Activated CD8-positive, alpha-beta T cell treated with anti-CD3 and anti-CD28 coated beads, Interleukin-2, amount 10 ng/mL, durations not matched to agents 7 days and 5 days (primary cell): ENCODE results near the gene COG8. TPM values are rescaled to one million over a fixed set of nuclear protein-coding genes. Genes with fewer than 3 reads are reported as not detected.

ENCODE experiments used
- ATAC-seq: fragments of 150-1000 bp; cut with Tn5 transposase; one replicate; pipeline ENCODE4 v1.10.0; 2021; ENCODE audit warnings: moderate library complexity
- CTCF ChIA-PET: fragments of 350-600 bp; sonication (Branson Sonifier 250); formaldehyde crosslinking; loops from one replicate; lab custom pipeline; 2021; ENCODE audit warnings: antibody characterized with exemption; lab: Charles Lee
- POLR2A ChIA-PET: fragments of 350-600 bp; sonication (Branson Sonifier 250); formaldehyde crosslinking; loops from one replicate; lab custom pipeline; 2021; ENCODE audit warnings: antibody characterized with exemption; lab: Charles Lee
- DNase-seq: peaks from one replicate; pipeline ENCODE4 v3.0.0-alpha.2; 2020
- H3K27ac Mint-ChIP-seq: one replicate; pipeline ENCODE4 v1.8.0; 2021; ENCODE audit warnings: mild to moderate bottlenecking, mixed read lengths
- H3K27me3 Mint-ChIP-seq: one replicate; pipeline ENCODE4 v1.8.0; 2021; ENCODE audit warnings: low read depth, mixed read lengths
- H3K36me3 Mint-ChIP-seq: one replicate; pipeline ENCODE4 v1.8.0; 2021; ENCODE audit warnings: low read depth, mixed read lengths
- H3K4me1 Mint-ChIP-seq: one replicate; pipeline ENCODE4 v1.8.0; 2021; ENCODE audit warnings: low read depth, mixed read lengths
- H3K4me3 Mint-ChIP-seq: one replicate; pipeline ENCODE4 v1.8.0; 2021; ENCODE audit warnings: mild to moderate bottlenecking, mixed read lengths
- H3K9me3 Mint-ChIP-seq: one replicate; pipeline ENCODE4 v1.8.0; 2022; ENCODE audit warnings: mixed read lengths; ENCODE audit not compliant: insufficient read depth
- total RNA-seq, 2 experiments: library from RNA; stranded (reverse); gene quantifications; one replicate each; pipeline ENCODE4 v1.2.3, GENCODE V29; 2021

COG8 gene
- total RNA-seq, 2 experiments from 2014 or later = 37.6 to 37.7 TPM

DNA sequence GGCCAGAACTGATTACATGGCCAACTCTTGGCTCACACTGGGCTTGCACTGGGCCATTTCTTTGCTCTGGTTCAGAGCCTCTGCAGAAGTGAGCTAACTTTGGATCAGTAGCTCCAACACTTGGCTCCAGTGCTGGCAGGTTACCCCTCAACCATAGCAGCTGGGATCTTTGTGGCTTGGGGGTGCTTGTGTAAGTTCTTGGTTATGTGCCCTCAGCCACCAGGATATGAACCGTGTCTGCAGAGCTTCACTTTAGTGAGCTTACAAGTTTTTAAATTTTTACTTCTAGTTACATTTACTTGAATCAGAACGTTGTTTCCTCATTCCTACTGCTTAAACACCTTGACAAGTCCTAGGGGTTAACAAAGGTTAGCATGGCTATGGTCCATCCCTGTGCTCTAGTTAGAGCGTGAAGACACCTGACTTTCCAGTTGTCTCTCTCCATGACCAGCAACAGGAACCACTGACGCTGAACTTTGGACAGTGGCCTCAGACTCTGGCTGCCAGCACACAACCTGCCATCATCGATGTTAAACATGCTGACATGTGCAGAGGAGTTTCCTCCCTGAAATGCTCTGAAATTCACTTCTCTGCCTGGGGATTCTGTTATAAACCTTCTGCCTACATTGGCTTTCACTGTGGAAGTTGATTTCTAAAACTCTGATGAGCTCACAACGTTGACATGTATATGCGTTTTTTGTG, 13.0 kb downstream of the COG8 start:
- no peaks in the 10 kb centered on the region for H3K27me3 Mint-ChIP-seq
- H3K27ac Mint-ChIP-seq = peak overlapping the region; percentile 43
- ATAC-seq (no peak), DNase-seq (no peak)
- peaks cover 65% of the 10 kb centered on the region for H3K36me3 Mint-ChIP-seq
- H3K4me1 Mint-ChIP-seq = peaks cover 37% of the 10 kb centered on the region
- H3K9me3 Mint-ChIP-seq = no peaks in the 10 kb centered on the region
- CTCF ChIA-PET = interaction anchor here (0.6 to 3.3 kb wide), 5 partner anchors 8 to 177 kb away, joined by 3 to 11 read pairs (median 5); no protein-coding TSS in a partner anchor
- peak overlapping the region; percentile 15 for H3K4me3 Mint-ChIP-seq
- POLR2A ChIA-PET = interaction anchor here (0.5 to 1.2 kb wide), 3 partner anchors 12 to 14 kb away, joined by 3 to 5 read pairs (median 4); partner anchors contain the start of genes COG8 and NIP7

DNA sequence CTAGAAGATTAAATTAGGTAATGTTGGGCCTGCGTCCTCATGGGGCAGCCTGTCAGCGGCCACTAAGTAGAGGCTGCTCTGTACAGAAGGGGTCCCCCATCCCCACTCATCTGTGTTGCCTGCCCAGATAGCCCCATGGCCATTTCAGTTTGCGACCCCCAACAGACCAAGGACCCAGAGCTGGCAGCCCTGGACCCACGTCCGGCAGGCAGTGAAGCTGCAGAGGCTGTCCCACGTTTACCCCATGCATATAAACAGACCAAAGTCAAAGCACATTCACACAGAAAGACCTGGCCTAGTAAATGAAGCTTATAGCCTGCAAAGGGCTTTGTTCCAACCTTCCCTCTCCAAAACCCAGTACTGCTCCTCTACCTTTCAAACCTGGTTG, 13.6 kb downstream of the COG8 start:
- ChIA-PET POLR2A (interaction anchor here (0.5 to 1.2 kb wide), 2 partner anchors 11 to 13 kb away, joined by 3 to 5 read pairs; partner anchors contain the start of genes COG8 and NIP7), CTCF (interaction anchor here (0.9 to 1.8 kb wide), 2 partner anchors 10 to 14 kb away, joined by 3 to 6 read pairs; no protein-coding TSS in a partner anchor)
- Mint-ChIP-seq H3K36me3 (peaks cover 68% of the 10 kb centered on the region), H3K4me1 (peaks cover 35% of the 10 kb centered on the region), H3K4me3 (no peak overlapping the region), H3K9me3 (no peaks in the 10 kb centered on the region), H3K27ac (peak overlapping the region; percentile 43), H3K27me3 (no peaks in the 10 kb centered on the region)
- ATAC-seq = no peak
- DNase-seq = no peak

DNA sequence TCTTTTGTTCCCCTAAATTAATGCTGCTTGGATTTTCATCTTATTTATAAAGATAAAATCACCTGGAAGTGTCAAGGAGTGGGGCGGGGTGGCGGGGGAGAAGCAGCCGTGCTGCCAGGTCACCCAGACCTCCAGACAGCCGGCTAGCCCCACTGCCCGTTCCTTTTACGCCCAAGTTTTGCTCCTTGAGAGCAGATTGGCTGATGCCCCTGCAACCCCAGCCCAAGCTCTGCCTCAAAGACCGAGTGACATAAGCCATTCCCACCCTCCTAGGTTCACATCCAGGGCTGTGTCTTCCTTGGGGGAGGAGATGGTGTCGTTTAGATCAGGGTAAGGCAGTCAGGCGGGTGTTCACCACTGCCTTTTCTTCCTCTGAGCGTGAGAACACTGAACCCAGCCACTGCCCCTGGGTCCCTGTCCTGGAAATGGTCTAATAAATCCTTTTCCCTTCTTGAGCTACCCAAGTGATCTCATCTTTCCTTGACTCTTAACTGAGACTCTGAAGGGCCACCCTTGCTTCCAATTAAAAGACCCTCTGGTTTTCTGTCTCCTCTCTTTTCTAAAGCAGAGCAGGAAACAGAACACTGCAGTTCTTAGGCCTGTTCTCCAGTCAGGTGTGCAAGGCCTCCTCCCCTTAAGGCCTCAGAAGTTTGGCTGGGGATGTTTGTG, 14.6 kb downstream of the COG8 start:
- no peak for ATAC-seq
- peaks cover 73% of the 10 kb centered on the region for H3K36me3 Mint-ChIP-seq
- H3K4me3 Mint-ChIP-seq = no peak overlapping the region
- H3K27ac Mint-ChIP-seq = no peak overlapping the region
- peaks cover 34% of the 10 kb centered on the region for H3K4me1 Mint-ChIP-seq
- H3K27me3 Mint-ChIP-seq = no peaks in the 10 kb centered on the region
- no peak for DNase-seq
- ChIA-PET POLR2A (interaction anchor here (1.3 kb wide), 1 partner anchor 13 kb away, joined by 3 read pairs; no protein-coding TSS in a partner anchor), CTCF (no interaction called here)
- no peaks in the 10 kb centered on the region for H3K9me3 Mint-ChIP-seq

DNA sequence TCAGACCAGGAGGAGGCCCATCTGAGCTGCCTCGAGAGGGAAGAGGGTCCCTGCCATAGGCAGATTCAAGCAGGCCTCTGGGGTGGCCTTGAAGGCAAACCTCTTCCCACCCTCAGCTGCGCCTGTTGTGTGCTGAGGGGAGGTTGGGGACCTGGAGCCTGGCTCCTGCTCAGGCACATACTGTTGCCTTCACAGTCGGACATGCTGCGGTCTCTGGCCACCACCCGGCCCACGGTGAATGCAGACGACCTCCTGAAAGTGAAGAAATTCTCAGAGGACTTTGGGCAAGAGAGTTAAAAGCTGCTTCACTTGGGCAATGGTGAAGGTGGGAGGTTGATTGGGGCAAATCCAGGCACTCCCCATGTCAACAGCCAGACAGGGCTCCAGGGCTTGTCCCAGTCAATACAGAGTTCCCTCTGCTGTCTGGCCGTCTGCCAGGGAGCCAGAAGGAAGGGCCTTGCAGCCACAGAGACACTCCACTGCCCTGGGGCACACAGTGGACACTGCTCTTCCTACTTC, 15.3 kb downstream of the COG8 start:
- CTCF ChIA-PET = no interaction called here
- no peak overlapping the region for H3K27ac Mint-ChIP-seq
- H3K4me3 Mint-ChIP-seq = no peak overlapping the region
- no peaks in the 10 kb centered on the region for H3K27me3 Mint-ChIP-seq
- H3K4me1 Mint-ChIP-seq = peaks cover 29% of the 10 kb centered on the region
- no peak for DNase-seq
- POLR2A ChIA-PET = interaction anchor here (1.3 kb wide), 1 partner anchor 14 kb away, joined by 3 read pairs; no protein-coding TSS in a partner anchor
- peaks cover 73% of the 10 kb centered on the region for H3K36me3 Mint-ChIP-seq
- ATAC-seq = no peak
- H3K9me3 Mint-ChIP-seq = no peaks in the 10 kb centered on the region

DNA sequence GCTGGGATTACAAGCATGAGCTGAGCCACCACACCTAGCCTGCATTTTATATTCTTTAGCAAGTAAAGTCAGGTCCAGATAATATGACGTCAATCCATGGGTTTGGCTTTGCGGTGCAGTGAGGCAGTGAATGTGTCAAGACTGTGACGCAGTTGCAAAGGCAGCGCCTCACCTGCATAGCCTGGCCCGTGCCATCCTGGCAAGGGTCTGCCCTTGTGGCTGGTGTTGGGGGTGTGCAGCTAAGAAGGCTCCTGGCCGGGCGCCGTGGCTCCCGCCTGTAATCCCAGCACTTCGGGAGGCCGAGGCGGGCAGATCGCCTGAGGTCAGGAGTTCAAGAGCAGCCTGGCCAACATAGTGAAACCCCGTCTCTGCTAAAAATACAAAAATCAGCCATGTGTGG, 15.9 kb downstream of the COG8 start:
- H3K27ac Mint-ChIP-seq = no peak overlapping the region
- H3K9me3 Mint-ChIP-seq = no peaks in the 10 kb centered on the region
- H3K36me3 Mint-ChIP-seq = peaks cover 72% of the 10 kb centered on the region
- H3K27me3 Mint-ChIP-seq = no peaks in the 10 kb centered on the region
- H3K4me1 Mint-ChIP-seq = peaks cover 22% of the 10 kb centered on the region
- POLR2A ChIA-PET = interaction anchor here (1.3 kb wide), 1 partner anchor 14 kb away, joined by 3 read pairs; no protein-coding TSS in a partner anchor
- DNase-seq (no peak), ATAC-seq (no peak)
- CTCF ChIA-PET = no interaction called here
- H3K4me3 Mint-ChIP-seq = no peak overlapping the region

DNA sequence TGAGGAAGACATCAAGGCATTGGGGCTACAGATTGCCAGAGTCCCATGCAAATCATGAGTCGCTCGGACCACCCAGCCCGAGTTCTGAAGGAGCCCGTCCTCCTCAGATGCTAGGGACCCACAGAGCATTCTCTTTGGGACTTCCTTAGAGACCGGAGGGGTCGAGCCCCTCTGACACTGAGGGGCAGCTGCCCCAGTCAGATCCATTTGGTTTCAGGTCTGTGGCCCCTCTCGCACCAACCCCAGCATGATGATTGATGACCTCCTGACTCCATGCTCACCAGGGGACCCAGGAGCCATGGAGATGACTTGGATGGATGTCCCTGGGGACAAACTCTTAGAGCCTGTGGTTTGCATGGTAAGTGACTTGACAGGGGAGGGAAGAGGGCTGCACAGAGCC, 17.0 kb downstream of the COG8 start:
- ChIA-PET POLR2A (no interaction called here), CTCF (no interaction called here)
- no peak for ATAC-seq
- H3K4me3 Mint-ChIP-seq = no peak overlapping the region
- H3K27me3 Mint-ChIP-seq = no peaks in the 10 kb centered on the region
- H3K4me1 Mint-ChIP-seq = peaks cover 17% of the 10 kb centered on the region
- DNase-seq = no peak
- peaks cover 70% of the 10 kb centered on the region for H3K36me3 Mint-ChIP-seq
- H3K9me3 Mint-ChIP-seq = no peaks in the 10 kb centered on the region
- H3K27ac Mint-ChIP-seq = no peak overlapping the region

DNA sequence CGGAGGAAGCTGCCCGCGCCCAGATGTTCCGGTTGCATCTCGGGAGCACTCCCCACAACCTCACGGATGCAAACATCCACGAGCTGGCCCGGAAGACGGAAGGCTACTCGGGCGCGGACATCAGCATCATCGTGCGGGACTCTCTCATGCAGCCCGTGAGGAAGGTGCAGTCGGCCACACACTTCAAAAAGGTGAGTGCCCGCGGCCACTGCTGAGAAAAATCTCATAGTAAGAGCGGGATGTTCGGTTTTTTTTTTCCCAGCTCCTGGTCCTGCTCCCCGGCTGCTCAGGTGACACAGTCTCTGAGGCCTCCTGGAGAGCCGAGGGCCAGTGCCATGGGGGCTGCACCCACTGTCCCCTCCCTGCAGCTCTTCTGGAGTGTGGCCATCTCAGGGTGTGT, 18.3 kb downstream of the COG8 start:
- CTCF ChIA-PET = no interaction called here
- DNase-seq = no peak

DNA sequence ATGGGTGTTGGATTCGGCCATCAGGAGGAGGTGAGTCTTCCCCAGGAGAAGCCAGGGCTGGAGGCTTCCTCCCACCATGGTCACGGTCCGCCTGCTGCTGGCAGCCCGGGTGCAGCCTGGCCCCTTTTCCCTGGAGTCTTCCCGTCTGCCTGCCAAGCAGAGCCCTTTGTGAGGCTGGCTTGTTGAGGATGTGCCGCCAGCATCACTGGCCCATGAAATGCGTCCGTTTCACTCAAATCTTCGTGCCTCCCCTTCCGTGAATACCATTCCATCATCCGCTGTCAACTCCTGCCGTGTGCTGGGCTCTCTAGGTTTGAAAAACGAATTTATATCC, 18.7 kb downstream of the COG8 start:
- ATAC-seq = no peak
- Mint-ChIP-seq H3K27ac (no peak overlapping the region), H3K9me3 (no peaks in the 10 kb centered on the region), H3K4me3 (no peak overlapping the region), H3K36me3 (peaks cover 73% of the 10 kb centered on the region), H3K4me1 (peaks cover 3% of the 10 kb centered on the region), H3K27me3 (no peaks in the 10 kb centered on the region)
- ChIA-PET CTCF (no interaction called here), POLR2A (no interaction called here)
- DNase-seq = no peak

More for the DNA sequence above, 18.3 kb downstream of the COG8 start:
- Mint-ChIP-seq H3K4me3 (no peak overlapping the region), H3K27me3 (no peaks in the 10 kb centered on the region), H3K9me3 (no peaks in the 10 kb centered on the region), H3K36me3 (peaks cover 73% of the 10 kb centered on the region), H3K4me1 (peaks cover 7% of the 10 kb centered on the region), H3K27ac (no peak overlapping the region)
- POLR2A ChIA-PET = no interaction called here
- ATAC-seq = no peak

DNA sequence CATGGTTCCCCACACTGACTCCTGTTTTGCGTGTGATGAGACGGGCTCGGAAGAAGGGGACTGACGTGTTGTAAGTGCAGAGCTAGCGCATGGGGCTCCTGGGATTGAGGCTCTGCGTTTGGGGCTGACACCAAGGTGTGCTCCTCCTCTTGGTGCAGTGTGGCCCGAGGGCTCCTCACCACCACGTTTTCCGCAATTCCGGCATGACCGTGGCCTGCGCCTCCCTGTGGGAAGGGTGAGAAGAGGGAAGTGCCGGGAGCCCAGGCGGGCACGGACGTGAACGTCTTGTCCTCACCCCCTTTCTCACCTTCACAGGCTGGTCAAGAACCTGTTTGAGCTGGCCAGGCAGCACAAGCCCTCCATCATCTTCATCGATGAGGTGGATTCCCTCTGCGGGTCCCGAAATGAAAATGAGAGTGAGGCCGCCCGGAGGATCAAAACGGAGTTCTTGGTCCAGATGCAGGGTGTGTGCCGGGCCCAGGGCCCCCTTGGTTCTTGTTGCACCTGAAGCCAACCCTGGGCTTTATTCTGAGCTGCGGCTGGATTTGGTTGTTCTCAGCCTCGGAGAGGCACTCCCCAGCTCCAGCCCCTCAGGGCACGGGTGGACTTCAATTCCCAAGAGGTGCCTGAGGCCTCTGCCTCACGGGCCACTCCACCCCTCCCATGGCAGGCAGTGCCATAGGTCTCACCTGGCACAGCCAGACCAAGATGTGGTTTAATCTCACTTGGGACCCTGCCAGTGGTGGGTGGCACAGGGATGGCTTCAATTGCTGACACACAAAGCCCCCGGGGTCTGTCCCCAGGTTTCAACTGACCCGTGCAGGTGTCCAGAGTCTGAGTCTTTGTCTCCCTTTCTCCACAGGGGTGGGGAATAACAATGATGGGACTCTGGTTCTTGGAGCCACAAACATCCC, 19.3 kb downstream of the COG8 start:
- H3K9me3 Mint-ChIP-seq = no peaks in the 10 kb centered on the region
- ChIA-PET CTCF (no interaction called here), POLR2A (no interaction called here)
- no peak overlapping the region for H3K27ac Mint-ChIP-seq
- H3K36me3 Mint-ChIP-seq = peaks cover 71% of the 10 kb centered on the region
- no peak for ATAC-seq
- H3K4me1 Mint-ChIP-seq = peaks cover 3% of the 10 kb centered on the region
- no peak overlapping the region for H3K4me3 Mint-ChIP-seq
- no peaks in the 10 kb centered on the region for H3K27me3 Mint-ChIP-seq
- no peak for DNase-seq

DNA sequence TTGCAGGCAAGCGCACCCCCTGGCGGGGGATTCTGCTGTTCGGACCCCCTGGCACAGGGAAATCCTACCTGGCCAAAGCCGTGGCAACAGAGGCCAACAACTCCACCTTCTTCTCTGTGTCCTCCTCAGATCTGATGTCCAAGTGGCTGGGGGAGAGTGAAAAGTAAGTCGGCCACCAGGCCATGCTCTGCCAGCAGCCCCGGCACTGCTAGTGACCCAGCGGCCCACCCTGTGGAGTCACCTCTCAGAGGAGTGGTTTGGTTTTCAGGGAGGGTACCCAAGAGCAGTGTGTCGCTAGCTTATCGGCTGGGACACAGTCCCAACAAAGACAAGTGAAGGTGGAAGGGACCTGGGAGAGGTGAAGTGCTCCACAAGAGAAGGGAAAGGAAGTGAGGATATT, 20.0 kb downstream of the COG8 start:
- DNase-seq (no peak), ATAC-seq (no peak)
- POLR2A ChIA-PET = no interaction called here
- no peak overlapping the region for H3K4me3 Mint-ChIP-seq
- H3K27me3 Mint-ChIP-seq = no peaks in the 10 kb centered on the region
- no peak overlapping the region for H3K27ac Mint-ChIP-seq
- H3K4me1 Mint-ChIP-seq = peaks cover 5% of the 10 kb centered on the region
- H3K9me3 Mint-ChIP-seq = no peaks in the 10 kb centered on the region
- CTCF ChIA-PET = no interaction called here
- H3K36me3 Mint-ChIP-seq = peaks cover 68% of the 10 kb centered on the region

DNA sequence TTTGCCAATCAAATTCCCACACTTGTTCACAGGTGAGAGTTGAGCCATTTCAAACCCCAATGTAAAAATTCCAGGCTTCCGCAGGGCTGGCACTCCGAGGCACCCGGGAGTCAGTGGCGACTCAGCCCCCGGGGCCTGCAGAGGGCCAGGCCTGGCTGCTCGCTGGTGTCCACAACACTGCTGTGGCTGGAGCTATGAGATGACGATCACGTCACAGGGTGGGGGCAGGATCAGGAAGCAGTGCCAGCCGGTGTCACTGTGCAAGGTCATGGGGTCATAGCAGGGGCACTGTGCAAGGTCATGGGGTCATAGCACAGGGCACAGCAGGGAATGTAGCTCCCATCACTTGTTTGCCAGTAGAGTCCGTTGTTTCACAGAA, 20.5 kb downstream of the COG8 start:
- DNase-seq (no peak), ATAC-seq (no peak)
- no peak overlapping the region for H3K27ac Mint-ChIP-seq
- no peaks in the 10 kb centered on the region for H3K27me3 Mint-ChIP-seq
- ChIA-PET CTCF (no interaction called here), POLR2A (interaction anchor here (2.3 kb wide), 1 partner anchor 11 kb away, joined by 6 read pairs; the partner anchor contains the start of gene PDF)
- no peaks in the 10 kb centered on the region for H3K9me3 Mint-ChIP-seq
- no peak overlapping the region for H3K4me3 Mint-ChIP-seq
- H3K4me1 Mint-ChIP-seq = peaks cover 5% of the 10 kb centered on the region
- H3K36me3 Mint-ChIP-seq = peaks cover 68% of the 10 kb centered on the region
